Measurements from ENCODE around the gene IGFL3. TPM values are rescaled to one million over a fixed set of nuclear protein-coding genes. Genes with fewer than 3 reads are reported as not detected.

Gene IGFL3
- total RNA-seq, 1 experiment from 2014 or later: 0.96 TPM

DNA sequence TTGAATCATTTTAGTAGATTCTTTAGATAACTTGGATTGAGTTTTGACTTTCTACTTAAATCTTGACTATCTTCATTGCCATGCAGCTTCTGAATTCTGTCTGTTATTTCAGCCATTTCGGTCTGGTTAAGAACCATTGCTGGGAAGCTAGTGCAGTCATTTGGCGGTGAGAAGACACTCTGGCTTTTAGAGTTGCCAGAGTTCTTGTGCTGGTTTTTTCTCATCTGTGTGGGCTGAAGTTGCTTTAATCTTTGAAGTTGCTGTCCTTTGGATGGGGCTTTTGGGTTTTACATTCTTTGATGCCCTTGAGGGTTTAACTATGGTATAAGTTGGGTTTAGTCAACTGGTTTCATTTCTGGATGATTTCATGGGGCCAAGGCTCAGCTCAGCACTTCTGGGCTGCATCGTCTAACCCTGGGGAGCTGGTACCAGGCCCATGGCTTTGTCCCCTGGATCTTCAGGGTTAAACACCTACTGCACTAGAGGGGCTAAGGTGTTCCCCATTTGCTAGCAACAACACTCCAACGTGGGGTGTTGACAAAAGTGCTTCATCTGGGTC is 13.5 kb upstream of the IGFL3 start:
- CTCF ChIA-PET: no interaction called here
- Histone ChIP-seq H3F3A (ENCODE audit: insufficient read depth, low read depth) (no peaks in the 10 kb centered on the region), H3K27ac (no peak overlapping the region), H2AFZ (no peak overlapping the region), H3K9me2 (ENCODE audit: insufficient read depth) (no peaks in the 10 kb centered on the region), H3K27me3 (ENCODE audit: insufficient read depth, low read depth) (no peaks in the 10 kb centered on the region), H3K4me3 (no peak overlapping the region), H4K20me1 (ENCODE audit: insufficient read depth) (no peaks in the 10 kb centered on the region), H3K4me1 (replicated peaks; ENCODE audit: insufficient read depth) (peaks cover 11% of the 10 kb centered on the region), H3K4me2 (no peak overlapping the region), H3K36me3 (ENCODE audit: low read depth) (no peaks in the 10 kb centered on the region), H3K79me2 (ENCODE audit: low read depth) (no peaks in the 10 kb centered on the region), H3K9me3 (ENCODE audit: insufficient read depth, low read depth) (no peaks in the 10 kb centered on the region; the same call in 1 of the 2 replicates)
- intact Hi-C loops (cut with micrococcal nuclease; ENCODE audit: unreplicated experiment): no loop called here
- no peak for DNase-seq
- POLR2A ChIA-PET (ENCODE audit: unreplicated experiment): no interaction called here
- TF ChIP-seq, protein P1, sequence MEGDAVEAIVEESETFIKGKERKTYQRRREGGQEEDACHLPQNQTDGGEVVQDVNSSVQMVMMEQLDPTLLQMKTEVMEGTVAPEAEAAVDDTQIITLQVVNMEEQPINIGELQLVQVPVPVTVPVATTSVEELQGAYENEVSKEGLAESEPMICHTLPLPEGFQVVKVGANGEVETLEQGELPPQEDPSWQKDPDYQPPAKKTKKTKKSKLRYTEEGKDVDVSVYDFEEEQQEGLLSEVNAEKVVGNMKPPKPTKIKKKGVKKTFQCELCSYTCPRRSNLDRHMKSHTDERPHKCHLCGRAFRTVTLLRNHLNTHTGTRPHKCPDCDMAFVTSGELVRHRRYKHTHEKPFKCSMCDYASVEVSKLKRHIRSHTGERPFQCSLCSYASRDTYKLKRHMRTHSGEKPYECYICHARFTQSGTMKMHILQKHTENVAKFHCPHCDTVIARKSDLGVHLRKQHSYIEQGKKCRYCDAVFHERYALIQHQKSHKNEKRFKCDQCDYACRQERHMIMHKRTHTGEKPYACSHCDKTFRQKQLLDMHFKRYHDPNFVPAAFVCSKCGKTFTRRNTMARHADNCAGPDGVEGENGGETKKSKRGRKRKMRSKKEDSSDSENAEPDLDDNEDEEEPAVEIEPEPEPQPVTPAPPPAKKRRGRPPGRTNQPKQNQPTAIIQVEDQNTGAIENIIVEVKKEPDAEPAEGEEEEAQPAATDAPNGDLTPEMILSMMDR (conservative IDR thresholded peaks at IDR 0.05): no peak
- no peak for TF ChIP-seq EZH2 (IDR thresholded peaks at IDR 0.05; ENCODE audit: low read depth)
- no TSS peak for BruUV-seq (replicated peaks)

DNA sequence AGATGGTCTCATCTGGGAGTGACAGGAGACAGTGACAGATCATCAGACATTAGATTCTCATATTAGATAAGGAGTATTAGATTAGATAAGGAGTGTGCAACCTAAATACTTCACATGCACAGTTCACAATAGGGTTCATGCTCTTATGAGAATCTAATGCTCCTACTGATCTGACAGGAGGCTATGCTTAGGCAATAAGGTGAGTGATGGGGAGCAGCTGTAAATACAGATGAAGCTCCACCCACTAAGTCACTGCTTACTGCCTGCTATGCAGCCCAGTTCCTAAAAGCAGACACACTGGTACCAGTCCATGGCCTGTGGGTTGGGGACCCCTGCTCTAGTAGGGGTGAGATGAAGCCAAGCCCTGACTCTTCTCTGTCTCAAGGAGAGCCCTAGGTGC is 10.0 kb upstream of the IGFL3 start:
- H3K4me3 ChIP-seq: no peak overlapping the region
- H3K4me2 ChIP-seq: no peak overlapping the region
- H2AFZ ChIP-seq: no peak overlapping the region
- no peaks in the 10 kb centered on the region; the same call in 1 of the 2 replicates for H3K9me3 ChIP-seq (ENCODE audit: insufficient read depth, low read depth)
- intact Hi-C loops (cut with micrococcal nuclease; ENCODE audit: unreplicated experiment): no loop called here
- TF ChIP-seq, protein P1 (conservative IDR thresholded peaks at IDR 0.05): no peak
- no peak for TF ChIP-seq EZH2 (IDR thresholded peaks at IDR 0.05; ENCODE audit: low read depth)
- BruUV-seq (replicated peaks): no TSS peak
- no peak for DNase-seq
- no peaks in the 10 kb centered on the region for H3K9me2 ChIP-seq (ENCODE audit: insufficient read depth)
- no peaks in the 10 kb centered on the region for H3K79me2 ChIP-seq (ENCODE audit: low read depth)
- no peaks in the 10 kb centered on the region for H3K27me3 ChIP-seq (ENCODE audit: insufficient read depth, low read depth)
- CTCF ChIA-PET: no interaction called here
- no peaks in the 10 kb centered on the region for H4K20me1 ChIP-seq (ENCODE audit: insufficient read depth)
- peaks cover 13% of the 10 kb centered on the region for H3K4me1 ChIP-seq (replicated peaks; ENCODE audit: insufficient read depth)
- POLR2A ChIA-PET (ENCODE audit: unreplicated experiment): no interaction called here
- no peak overlapping the region for H3K27ac ChIP-seq
- H3F3A ChIP-seq (ENCODE audit: insufficient read depth, low read depth): no peaks in the 10 kb centered on the region
- H3K36me3 ChIP-seq (ENCODE audit: low read depth): no peaks in the 10 kb centered on the region

DNA sequence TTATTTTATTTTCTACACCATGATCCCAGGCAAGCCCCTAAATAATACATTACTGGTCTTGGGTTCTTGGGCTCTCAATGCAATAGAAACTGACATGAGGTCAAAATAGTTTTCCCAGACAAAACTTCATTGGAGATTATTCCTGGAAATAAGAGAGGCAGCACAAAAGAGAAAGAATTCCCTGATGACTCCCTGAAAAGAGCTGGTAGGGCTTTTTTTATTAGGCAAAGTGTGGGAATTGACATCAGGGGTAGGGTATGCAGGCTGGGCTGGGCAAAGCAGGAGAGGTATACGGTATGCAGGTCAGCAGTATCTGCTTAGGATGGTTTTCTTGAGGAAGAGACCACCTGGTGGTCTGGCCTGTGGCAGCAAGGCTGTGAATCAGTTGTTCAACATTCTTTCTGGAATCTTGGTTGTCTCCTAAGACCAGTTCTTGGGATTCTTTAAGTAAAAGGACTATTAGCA is 9.3 kb upstream of the IGFL3 start:
- peak overlapping the region; percentile 3; the same call in 1 of the 2 replicates for H3K27ac ChIP-seq
- no peaks in the 10 kb centered on the region for H3K27me3 ChIP-seq (ENCODE audit: insufficient read depth, low read depth)
- intact Hi-C loops (cut with micrococcal nuclease; ENCODE audit: unreplicated experiment): loop anchor here (2.0 kb wide), 2 partner anchors 47 to 51 kb away; no protein-coding TSS in a partner anchor
- TSS peak; percentile 95 for BruUV-seq (replicated peaks)
- no peaks in the 10 kb centered on the region for H3K36me3 ChIP-seq (ENCODE audit: low read depth)
- no peaks in the 10 kb centered on the region for H3K79me2 ChIP-seq (ENCODE audit: low read depth)
- no peaks in the 10 kb centered on the region; the same call in 1 of the 2 replicates for H3K9me3 ChIP-seq (ENCODE audit: insufficient read depth, low read depth)
- POLR2A ChIA-PET (ENCODE audit: unreplicated experiment): interaction anchor here (0.6 to 0.9 kb wide), 4 partner anchors 18 to 269 kb away, joined by 3 to 7 read pairs (median 4); no protein-coding TSS in a partner anchor
- H3K9me2 ChIP-seq (ENCODE audit: insufficient read depth): no peaks in the 10 kb centered on the region
- peak overlapping the region; percentile 35; the same call in 1 of the 2 replicates for H2AFZ ChIP-seq
- CTCF ChIA-PET: no interaction called here
- no peak overlapping the region for H3K4me3 ChIP-seq
- no peak for TF ChIP-seq EZH2 (IDR thresholded peaks at IDR 0.05; ENCODE audit: low read depth)
- TF ChIP-seq, protein P1 (conservative IDR thresholded peaks at IDR 0.05): no peak
- H3F3A ChIP-seq (ENCODE audit: insufficient read depth, low read depth): no peaks in the 10 kb centered on the region
- peaks cover 13% of the 10 kb centered on the region for H3K4me1 ChIP-seq (replicated peaks; ENCODE audit: insufficient read depth)
- no peaks in the 10 kb centered on the region for H4K20me1 ChIP-seq (ENCODE audit: insufficient read depth)
- DNase-seq: no peak
- 0 out of 2 replicates have a peak overlapping the region, but pooled peaks have one; percentile 4 for H3K4me2 ChIP-seq

Data from PC-9 (cell line).